HepG2 (cell line): Measurements from ENCODE around the gene CEP68. TPM values are rescaled to one million over a fixed set of nuclear protein-coding genes. Genes with fewer than 3 reads are reported as not detected.

Source experiments
- ATAC-seq: fragments of 200-7000 bp; cut with Tn5 transposase; 3 replicates; pipeline ENCODE4 v1.9.1; 2020; ENCODE audit warnings: mild to moderate bottlenecking, moderate library complexity
- BruUV-seq: library from RNA; stranded (reverse); fragments of 400-500 nt; replicated peaks from 2 replicates; lab custom pipeline; 2021; lab: Mats Ljungman, UMichigan
- CTCF ChIA-PET: fragments of 300-600 bp; formaldehyde crosslinking; extraction: SDS; loops from one replicate; lab custom pipeline; 2021; ENCODE audit warnings: low total read pairs, inconsistent platforms, low intra/inter-chr PET ratio; lab: Yijun Ruan, JAX
- POLR2A ChIA-PET: fragments of 350-600 bp; sonication (Branson Sonifier 250); formaldehyde crosslinking; loops from one replicate; lab custom pipeline; 2020; ENCODE audit warnings: antibody characterized with exemption, inconsistent platforms; lab: Yijun Ruan, JAX
- DNase-seq: peaks from one replicate; pipeline ENCODE4 v3.0.0-alpha.2; 2015; ENCODE audit warnings: low spot score
- FAIRE-seq: peaks from 3 replicates; lab custom pipeline; 2011; peaks lifted over from hg19 to GRCh38; lab: Jason Lieb, UNC
- H2AFZ ChIP-seq: one replicate; pipeline ENCODE4 v1.6.1; 2011; ENCODE audit warnings: low read length, inconsistent platforms
- H3K27ac ChIP-seq: fragments of 300-600 bp; 3 replicates; pipeline ENCODE4 v1.8.0; 2011; ENCODE audit warnings: mixed run types, mild to moderate bottlenecking, mixed read lengths, low read length, inconsistent platforms; ENCODE audit not compliant: insufficient read depth; ENCODE audit errors: extremely low read length
- H3K27me3 ChIP-seq, 2 experiments: fragments of 200-600 bp in 1 of 2; 2 replicates in 1 of 2; 3 replicates in 1 of 2; pipeline versions ENCODE4 v1.6.0 to v1.8.0; 2011; ENCODE audit warnings: low read length in 2 of 2, mild to moderate bottlenecking in 2 of 2, moderate library complexity in 2 of 2, inconsistent platforms in 1 of 2; ENCODE audit not compliant: insufficient read depth in 2 of 2, control insufficient read depth in 1 of 2
- H3K36me3 ChIP-seq, 2 experiments: fragments of 200-600 bp in 1 of 2; replicated peaks in 1 of 2; 2 replicates in 1 of 2; 3 replicates in 1 of 2; pipeline versions ENCODE4 v1.5.1 to v1.8.0; 2011; ENCODE audit warnings: low read length in 2 of 2, inconsistent platforms in 1 of 2; ENCODE audit not compliant: insufficient read depth in 2 of 2, control insufficient read depth in 1 of 2
- H3K4me1 ChIP-seq: 2 replicates; pipeline ENCODE4 v1.5.1; 2012; ENCODE audit warnings: low read length, inconsistent platforms; ENCODE audit not compliant: insufficient read depth
- H3K4me2 ChIP-seq: 2 replicates; pipeline ENCODE4 v1.6.0; 2011; ENCODE audit warnings: low read depth, low read length, inconsistent platforms
- H3K4me3 ChIP-seq, 3 experiments: fragments of 200-600 bp in 1 of 3; sonication (generic), shearing (Covaris generic) in 1 of 3; replicated peaks in 1 of 3; 2 replicates each; pipeline ENCODE4 v1.5.1; 2011 to 2016; ENCODE audit warnings: low read length in 3 of 3, inconsistent platforms in 2 of 3, low read depth in 2 of 3, mild to moderate bottlenecking in 2 of 3, control low read depth in 1 of 3, mixed read lengths in 1 of 3; ENCODE audit not compliant: insufficient read depth in 1 of 3
- H3K79me2 ChIP-seq: one replicate; pipeline ENCODE4 v1.6.1; 2011; ENCODE audit warnings: low read length, inconsistent platforms; ENCODE audit not compliant: insufficient read depth
- H3K9ac ChIP-seq: 2 replicates; pipeline ENCODE4 v1.6.0; 2011; ENCODE audit warnings: mild to moderate bottlenecking, low read depth, low read length, inconsistent platforms; ENCODE audit not compliant: insufficient read depth
- H3K9me3 ChIP-seq: 2 replicates; pipeline ENCODE4 v1.5.1; 2012; ENCODE audit warnings: mild to moderate bottlenecking, low read length
- H4K20me1 ChIP-seq: 2 replicates; pipeline ENCODE4 v1.6.0; 2011; ENCODE audit warnings: inconsistent platforms, mild to moderate bottlenecking, low read length, moderate library complexity; ENCODE audit not compliant: insufficient read depth
- EEA1 ChIP-seq: sonication (generic); formaldehyde crosslinking; IDR thresholded peaks from 2 replicates; pipeline ENCODE4 v1.5.1; 2020; ENCODE audit warnings: mild to moderate bottlenecking, missing genetic modification reagents, borderline replicate concordance
- FOXO1 ChIP-seq: sonication (generic); formaldehyde crosslinking; IDR thresholded peaks from 2 replicates; pipeline ENCODE4 v1.4.0; 2020; ENCODE audit warnings: missing genetic modification reagents
- MIER3 ChIP-seq: IDR thresholded peaks from 2 replicates; pipeline ENCODE4 v1.6.1; 2016; ENCODE audit warnings: missing compliant biosample characterization, borderline replicate concordance
- SIN3B ChIP-seq: fragments of 150-350 bp; IDR thresholded peaks from 2 replicates; pipeline ENCODE4 v1.6.1; 2014; ENCODE audit warnings: low read length
- ZNF24 ChIP-seq: fragments of 450-650 bp; IDR thresholded peaks from 2 replicates; pipeline ENCODE4 v1.6.1; 2017; ENCODE audit warnings: antibody characterized with exemption, mild to moderate bottlenecking
- ZNF546 ChIP-seq: sonication (generic); formaldehyde crosslinking; conservative IDR thresholded peaks from 2 replicates; pipeline ENCODE4 v1.8.1; 2023; ENCODE audit warnings: mild to moderate bottlenecking, missing genetic modification reagents
- WGBS: methylation state at CpG from one replicate; pipeline ENCODE4 v1.1.6; 2017; ENCODE audit warnings: low lambda C conversion rate; 5-methylcytosine and 5-hydroxymethylcytosine counted together
- in situ Hi-C: cut with HindIII; loops from 2 replicates; pipeline ENCODE4 v1.10.0; 2017; ENCODE audit warnings: low pct_unique_long_range_greater_than_20kb; ENCODE audit not compliant: extremely low pct_ligation_motif_present
- intact Hi-C: fragments of 100-400 bp; cut with micrococcal nuclease; formaldehyde crosslinking; loops from one replicate; pipeline ENCODE4 v1.10.0; 2022; ENCODE audit not compliant: unreplicated experiment
- polyA plus RNA-seq, 8 experiments: library from polyadenylated mRNA; depleted of rRNA in 3 of 8; stranded (reverse) in 7 of 8; unstranded in 1 of 8; fragments of >200 nt; fragmentation: Illumina TruSeq in 4 of 8; extraction: Trizol in 4 of 8; gene quantifications; 2 replicates each; pipeline versions ENCODE4 v1.2.1 to v1.2.3, GENCODE V29; 2011 to 2016; ENCODE audit warnings: low read depth in 4 of 8, missing spikeins in 1 of 8, mixed read lengths in 1 of 8; ENCODE audit not compliant: insufficient read depth in 1 of 8
- total RNA-seq, 5 experiments: library from RNA; depleted of rRNA; stranded (reverse); fragments of >200 nt; fragmentation: Illumina TruSeq; extraction: Trizol; gene quantifications; 2 replicates each; pipeline ENCODE4 v1.2.3, GENCODE V29; 2016; ENCODE audit warnings: low read depth in 1 of 5
- TF ChIP-seq, protein P1 (sequence below): sonication (generic); formaldehyde crosslinking; IDR thresholded peaks from 2 replicates; pipeline ENCODE4 v1.5.1; 2020; ENCODE audit warnings: mild to moderate bottlenecking, missing genetic modification reagents, moderate library complexity
- TF ChIP-seq, protein P2 (sequence below): sonication (generic); formaldehyde crosslinking; IDR thresholded peaks from 2 replicates; pipeline ENCODE4 v1.4.0; 2020; ENCODE audit warnings: missing genetic modification reagents, borderline replicate concordance

Gene CEP68
- total and polyA plus RNA-seq, 2 of the 13 experiments (the other 11 are each of a cell fraction or from before 2014, with no cell fraction given) = 5.7 to 9.3 TPM

DNA sequence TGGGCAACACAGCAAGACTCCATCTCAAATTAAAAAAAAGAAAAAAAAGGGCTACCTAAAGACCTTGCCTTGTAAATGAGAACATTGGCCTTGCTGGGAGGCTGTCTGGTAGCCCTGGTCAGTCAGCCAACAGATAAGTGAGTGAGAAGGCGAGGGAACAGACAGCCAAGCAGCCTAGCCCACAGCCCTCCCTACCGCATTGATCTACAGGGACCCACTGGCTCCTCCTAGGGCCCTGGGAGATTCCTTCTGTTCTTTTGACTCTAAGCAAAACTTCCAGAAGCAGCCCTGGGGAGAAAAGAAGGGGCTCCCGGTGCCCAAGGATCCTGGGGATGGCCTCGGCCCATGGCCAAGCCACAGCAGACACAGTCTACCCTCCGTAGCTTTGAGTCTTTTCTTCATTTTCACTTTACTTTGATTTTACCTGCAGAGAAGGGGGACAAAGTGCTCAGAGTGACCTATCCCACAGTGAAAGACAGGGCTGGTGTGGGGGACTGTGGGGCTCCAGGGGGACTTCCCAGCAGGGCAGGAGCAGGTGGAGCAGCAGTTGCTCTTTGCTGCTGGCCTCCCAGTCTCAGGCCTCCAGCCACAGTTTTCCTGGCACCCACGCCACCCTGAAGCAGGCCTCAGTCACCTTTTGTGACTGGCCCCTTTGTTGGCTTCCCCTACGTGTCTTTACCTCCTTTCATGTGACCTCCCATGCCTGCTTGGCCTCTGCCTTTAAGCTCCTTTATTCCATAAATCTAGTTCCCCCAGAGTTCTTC lies 5.1 kb downstream of the CEP68 start:
- ATAC-seq = no peak
- BruUV-seq = no TSS peak
- no peaks in the 10 kb centered on the region; a peak in 1 of 5 replicates for H3K36me3 ChIP-seq
- TF ChIP-seq SIN3B = no peak
- no peak for TF ChIP-seq FOXO1 (CRISPR knock-in tag)
- TF ChIP-seq ZNF24 = no peak
- no peak for TF ChIP-seq ZNF546 (CRISPR knock-in tag)
- TF ChIP-seq MIER3 = no peak
- TF ChIP-seq EEA1 (CRISPR knock-in tag) = peak; percentile 44; the same call in 1 of the 2 replicates
- peaks cover 4% of the 10 kb centered on the region for H4K20me1 ChIP-seq
- ChIA-PET POLR2A (interaction anchor here (2.1 kb wide), 1 partner anchor 68 kb away, joined by 7 read pairs; the partner anchor contains the start of gene RAB1A), CTCF (no interaction called here)
- H3K27me3 ChIP-seq = no peaks in the 10 kb centered on the region; a peak in 1 of 5 replicates
- H3K4me3 ChIP-seq = no peak overlapping the region
- H2AFZ ChIP-seq = no peak overlapping the region
- H3K4me1 ChIP-seq = peaks cover 86% of the 10 kb centered on the region
- FAIRE-seq = no peak
- no peak overlapping the region for H3K9ac ChIP-seq
- in situ Hi-C loops = loop anchor here (25.0 kb wide), 1 partner anchor 501 kb away; no protein-coding TSS in a partner anchor
- H3K4me2 ChIP-seq = no peak overlapping the region
- H3K79me2 ChIP-seq = peaks cover 82% of the 10 kb centered on the region
- no peaks in the 10 kb centered on the region for H3K9me3 ChIP-seq
- 93% methylated on average over 7 of the region's 7 CpGs for WGBS
- H3K27ac ChIP-seq = no peak overlapping the region
- intact Hi-C loops = no loop called here
- no peak for DNase-seq

DNA sequence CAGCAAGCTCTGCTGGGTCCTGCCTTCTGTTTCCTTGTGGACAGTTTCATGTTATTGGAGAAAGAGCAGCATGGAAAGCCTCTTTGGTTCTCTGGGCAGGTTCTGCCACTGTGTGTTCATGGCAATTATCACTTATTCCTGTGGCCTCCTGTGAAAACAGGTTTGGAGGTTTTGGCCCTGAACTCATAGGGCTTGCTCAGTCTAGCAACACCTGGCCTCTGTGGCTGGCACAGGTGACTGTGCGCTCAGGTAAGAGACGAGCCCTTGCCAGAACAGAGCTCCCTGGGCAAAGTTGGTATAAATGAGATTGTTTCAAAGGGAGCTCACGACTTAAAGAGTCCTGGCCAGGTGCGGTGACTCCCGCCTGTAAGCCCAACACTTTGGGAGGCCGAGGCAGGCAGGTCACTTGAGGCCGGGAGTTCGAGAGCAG lies 5.7 kb downstream of the CEP68 start:
- no peak overlapping the region for H2AFZ ChIP-seq
- intact Hi-C loops (no loop called here), in situ Hi-C loops (loop anchor here (25.0 kb wide), 1 partner anchor 500 kb away; no protein-coding TSS in a partner anchor)
- H3K4me2 ChIP-seq = no peak overlapping the region
- H3K9ac ChIP-seq = no peak overlapping the region
- peaks cover 4% of the 10 kb centered on the region for H4K20me1 ChIP-seq
- no peak for FAIRE-seq
- no peak overlapping the region for H3K27ac ChIP-seq
- WGBS = 98% methylated on average over 8 of the region's 8 CpGs
- ChIA-PET POLR2A (interaction anchor here (2.1 kb wide), 1 partner anchor 68 kb away, joined by 7 read pairs; the partner anchor contains the start of gene RAB1A), CTCF (no interaction called here)
- peaks cover 86% of the 10 kb centered on the region for H3K4me1 ChIP-seq
- no peaks in the 10 kb centered on the region; a peak in 1 of 5 replicates for H3K27me3 ChIP-seq
- TF ChIP-seq, protein P1, sequence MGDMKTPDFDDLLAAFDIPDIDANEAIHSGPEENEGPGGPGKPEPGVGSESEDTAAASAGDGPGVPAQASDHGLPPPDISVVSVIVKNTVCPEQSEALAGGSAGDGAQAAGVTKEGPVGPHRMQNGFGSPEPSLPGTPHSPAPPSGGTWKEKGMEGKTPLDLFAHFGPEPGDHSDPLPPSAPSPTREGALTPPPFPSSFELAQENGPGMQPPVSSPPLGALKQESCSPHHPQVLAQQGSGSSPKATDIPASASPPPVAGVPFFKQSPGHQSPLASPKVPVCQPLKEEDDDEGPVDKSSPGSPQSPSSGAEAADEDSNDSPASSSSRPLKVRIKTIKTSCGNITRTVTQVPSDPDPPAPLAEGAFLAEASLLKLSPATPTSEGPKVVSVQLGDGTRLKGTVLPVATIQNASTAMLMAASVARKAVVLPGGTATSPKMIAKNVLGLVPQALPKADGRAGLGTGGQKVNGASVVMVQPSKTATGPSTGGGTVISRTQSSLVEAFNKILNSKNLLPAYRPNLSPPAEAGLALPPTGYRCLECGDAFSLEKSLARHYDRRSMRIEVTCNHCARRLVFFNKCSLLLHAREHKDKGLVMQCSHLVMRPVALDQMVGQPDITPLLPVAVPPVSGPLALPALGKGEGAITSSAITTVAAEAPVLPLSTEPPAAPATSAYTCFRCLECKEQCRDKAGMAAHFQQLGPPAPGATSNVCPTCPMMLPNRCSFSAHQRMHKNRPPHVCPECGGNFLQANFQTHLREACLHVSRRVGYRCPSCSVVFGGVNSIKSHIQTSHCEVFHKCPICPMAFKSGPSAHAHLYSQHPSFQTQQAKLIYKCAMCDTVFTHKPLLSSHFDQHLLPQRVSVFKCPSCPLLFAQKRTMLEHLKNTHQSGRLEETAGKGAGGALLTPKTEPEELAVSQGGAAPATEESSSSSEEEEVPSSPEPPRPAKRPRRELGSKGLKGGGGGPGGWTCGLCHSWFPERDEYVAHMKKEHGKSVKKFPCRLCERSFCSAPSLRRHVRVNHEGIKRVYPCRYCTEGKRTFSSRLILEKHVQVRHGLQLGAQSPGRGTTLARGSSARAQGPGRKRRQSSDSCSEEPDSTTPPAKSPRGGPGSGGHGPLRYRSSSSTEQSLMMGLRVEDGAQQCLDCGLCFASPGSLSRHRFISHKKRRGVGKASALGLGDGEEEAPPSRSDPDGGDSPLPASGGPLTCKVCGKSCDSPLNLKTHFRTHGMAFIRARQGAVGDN (CRISPR knock-in tag) = no peak
- TF ChIP-seq, protein P2, sequence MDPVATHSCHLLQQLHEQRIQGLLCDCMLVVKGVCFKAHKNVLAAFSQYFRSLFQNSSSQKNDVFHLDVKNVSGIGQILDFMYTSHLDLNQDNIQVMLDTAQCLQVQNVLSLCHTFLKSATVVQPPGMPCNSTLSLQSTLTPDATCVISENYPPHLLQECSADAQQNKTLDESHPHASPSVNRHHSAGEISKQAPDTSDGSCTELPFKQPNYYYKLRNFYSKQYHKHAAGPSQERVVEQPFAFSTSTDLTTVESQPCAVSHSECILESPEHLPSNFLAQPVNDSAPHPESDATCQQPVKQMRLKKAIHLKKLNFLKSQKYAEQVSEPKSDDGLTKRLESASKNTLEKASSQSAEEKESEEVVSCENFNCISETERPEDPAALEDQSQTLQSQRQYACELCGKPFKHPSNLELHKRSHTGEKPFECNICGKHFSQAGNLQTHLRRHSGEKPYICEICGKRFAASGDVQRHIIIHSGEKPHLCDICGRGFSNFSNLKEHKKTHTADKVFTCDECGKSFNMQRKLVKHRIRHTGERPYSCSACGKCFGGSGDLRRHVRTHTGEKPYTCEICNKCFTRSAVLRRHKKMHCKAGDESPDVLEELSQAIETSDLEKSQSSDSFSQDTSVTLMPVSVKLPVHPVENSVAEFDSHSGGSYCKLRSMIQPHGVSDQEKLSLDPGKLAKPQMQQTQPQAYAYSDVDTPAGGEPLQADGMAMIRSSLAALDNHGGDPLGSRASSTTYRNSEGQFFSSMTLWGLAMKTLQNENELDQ (CRISPR knock-in tag) = no peak
- H3K36me3 ChIP-seq = no peaks in the 10 kb centered on the region; a peak in 1 of 5 replicates
- no TSS peak for BruUV-seq
- no peak overlapping the region for H3K4me3 ChIP-seq
- H3K79me2 ChIP-seq = peaks cover 80% of the 10 kb centered on the region
- no peak for DNase-seq
- ATAC-seq = no peak
- H3K9me3 ChIP-seq = no peaks in the 10 kb centered on the region
